HCT116 (cell line): ENCODE measurements around the gene PNMT. TPM values are rescaled to one million over a fixed set of nuclear protein-coding genes. Genes with fewer than 3 reads are reported as not detected.
A peak's percentile ranks its signal among the peaks of the same experiment; 100 is the strongest.

Experiments used
- ATAC-seq: fragments of 200-7000 bp; cut with Tn5 transposase; 2 replicates; pipeline ENCODE4 v1.9.1; 2020; ENCODE audit warnings: mild to moderate bottlenecking, moderate library complexity
- BruUV-seq: library from RNA; stranded (reverse); fragments of 400-500 nt; replicated peaks from 2 replicates; lab custom pipeline; 2021; lab: Mats Ljungman, UMichigan
- CTCF ChIA-PET: fragments of 300-600 bp; sonication (Branson Sonifier 250); formaldehyde crosslinking; loops from one replicate; lab custom pipeline; 2021; ENCODE audit warnings: antibody characterized with exemption; lab: Charles Lee
- POLR2A ChIA-PET: fragments of 300-600, 350-600 bp; sonication (Branson Sonifier 250); formaldehyde crosslinking; loops from one replicate; lab custom pipeline; 2021; ENCODE audit warnings: antibody characterized with exemption; lab: Charles Lee
- RAD21 ChIA-PET, 2 experiments: fragments of 300-600 bp; sonication (Branson Sonifier 250); formaldehyde crosslinking; loops; one replicate each; lab custom pipeline; 2023; ENCODE audit warnings: low total read pairs in 2 of 2; ENCODE audit not compliant: uncharacterized antibody in 2 of 2, unreplicated experiment in 2 of 2, low non-redundant PET in 1 of 2; lab: Charles Lee
- DNase-seq: peaks from one replicate; pipeline ENCODE4 v3.0.0-alpha.2; 2010; ENCODE audit warnings: low read depth, low spot score
- H2AFZ ChIP-seq: fragments of 200-600 bp; shearing (Covaris generic), sonication (generic); 2 replicates; pipeline ENCODE4 v1.6.1; 2017; ENCODE audit warnings: low read depth, mixed run types, mixed read lengths, antibody characterized with exemption, low read length; ENCODE audit not compliant: poor library complexity, severe bottlenecking
- H3K27ac ChIP-seq: 2 replicates; pipeline ENCODE4 v1.5.1; 2012; ENCODE audit warnings: low read depth, low read length
- H3K27me3 ChIP-seq: fragments of 200-600 bp; sonication (generic); 2 replicates; pipeline ENCODE4 v1.6.1; 2016; ENCODE audit warnings: mixed run types, low read length, mixed read lengths; ENCODE audit not compliant: insufficient read depth
- H3K36me3 ChIP-seq, 2 experiments: fragments of 200-500 bp in 1 of 2; fragments of 200-600 bp in 1 of 2; sonication (Bioruptor generic) in 1 of 2; sonication (generic) in 1 of 2; 2 replicates each; pipeline versions ENCODE4 v1.5.1 to v1.6.1; 2014 to 2016; ENCODE audit warnings: low read length in 2 of 2, inconsistent platforms in 1 of 2, mixed read lengths in 1 of 2, mixed run types in 1 of 2; ENCODE audit not compliant: insufficient read depth in 2 of 2, control insufficient read depth in 1 of 2
- H3K4me1 ChIP-seq, 2 experiments: fragments of 200-600 bp in 1 of 2; sonication (generic) in 1 of 2; 2 replicates each; pipeline versions ENCODE4 v1.5.1 to v1.6.1; 2012 to 2017; ENCODE audit warnings: low read length in 2 of 2, inconsistent platforms in 1 of 2, mild to moderate bottlenecking in 1 of 2, mixed read lengths in 1 of 2, mixed run types in 1 of 2, moderate library complexity in 1 of 2; ENCODE audit not compliant: insufficient read depth in 2 of 2, control insufficient read depth in 1 of 2
- H3K4me2 ChIP-seq: fragments of 200-600 bp; sonication (generic); 2 replicates; pipeline ENCODE4 v1.6.1; 2017; ENCODE audit warnings: mixed run types, low read length, mixed read lengths
- H3K4me3 ChIP-seq, 2 experiments: fragments of 200-600 bp in 1 of 2; sonication (generic) in 1 of 2; replicated peaks in 1 of 2; 2 replicates each; pipeline ENCODE4 v1.5.1; 2011 to 2016; ENCODE audit warnings: low read length in 2 of 2, control low read depth in 1 of 2, low read depth in 1 of 2, mild to moderate bottlenecking in 1 of 2, mixed read lengths in 1 of 2, mixed run types in 1 of 2
- H3K79me2 ChIP-seq: fragments of 200-600 bp; sonication (generic); 2 replicates; pipeline ENCODE4 v1.6.1; 2017; ENCODE audit warnings: mild to moderate bottlenecking, mixed run types, low read length, moderate library complexity, mixed read lengths; ENCODE audit not compliant: insufficient read depth
- H3K9ac ChIP-seq: fragments of 200-600 bp; sonication (generic); 2 replicates; pipeline ENCODE4 v1.6.1; 2016; ENCODE audit warnings: low read length, mixed read lengths
- H3K9me2 ChIP-seq: fragments of 200-600 bp; sonication (generic), shearing (Covaris generic); 2 replicates; pipeline ENCODE4 v1.6.1; 2017; ENCODE audit warnings: mixed run types, mild to moderate bottlenecking, moderate library complexity; ENCODE audit not compliant: insufficient read depth
- H3K9me3 ChIP-seq, 2 experiments: fragments of 200-500 bp in 1 of 2; fragments of 200-600 bp in 1 of 2; sonication (Bioruptor generic) in 1 of 2; sonication (generic) in 1 of 2; 2 replicates each; pipeline ENCODE4 v1.6.1; 2014 to 2017; ENCODE audit warnings: low read length in 2 of 2, mixed read lengths in 2 of 2, inconsistent platforms in 1 of 2, low read depth in 1 of 2, mild to moderate bottlenecking in 1 of 2, mixed run types in 1 of 2, moderate library complexity in 1 of 2; ENCODE audit not compliant: control insufficient read depth in 1 of 2, insufficient read depth in 1 of 2
- H4K20me1 ChIP-seq: fragments of 200-600 bp; sonication (generic), shearing (Covaris generic); 2 replicates; pipeline ENCODE4 v1.6.1; 2017; ENCODE audit warnings: mixed run types, mild to moderate bottlenecking, moderate library complexity; ENCODE audit not compliant: insufficient read depth
- CTCF ChIP-seq, 3 experiments: fragments of 200-600 bp in 1 of 3; sonication (generic) in 1 of 3; IDR thresholded peaks in 2 of 3; conservative IDR thresholded peaks in 1 of 3; 2 replicates each; pipeline ENCODE4 v1.5.1; 2012 to 2017; ENCODE audit warnings: low read depth in 2 of 3, low read length in 2 of 3, antibody characterized with exemption in 1 of 3, borderline replicate concordance in 1 of 3, control low read depth in 1 of 3, mild to moderate bottlenecking in 1 of 3, mixed read lengths in 1 of 3, mixed run types in 1 of 3, moderate library complexity in 1 of 3; ENCODE audit not compliant: insufficient read depth in 1 of 3
- ZNF274 ChIP-seq: fragments of 200-500 bp; sonication (Bioruptor generic); IDR thresholded peaks from 2 replicates; pipeline ENCODE4 v1.6.1; 2014; ENCODE audit warnings: mild to moderate bottlenecking, low read depth, low read length, inconsistent platforms
- intact Hi-C: fragments of 100-400 bp; cut with micrococcal nuclease; formaldehyde crosslinking; loops from 2 replicates; pipeline ENCODE4 v1.10.0; 2022
- total RNA-seq: library from RNA; stranded (reverse); gene quantifications from one replicate; pipeline ENCODE4 v1.2.1, GENCODE V29; 2021; ENCODE audit not compliant: unreplicated experiment

Gene PNMT
- total RNA-seq, 1 experiment from 2014 or later: not detected

- Histone ChIP-seq H3K9ac (peak overlapping the region; percentile 53), H4K20me1 (no peaks in the 10 kb centered on the region)
- no TSS peak for BruUV-seq
These were observed 36.7 kb downstream of the PNMT start for GRCh38 chr17:39704821-39705551.

More at GRCh38 chr17:39704821-39705551, 36.7 kb downstream of the PNMT start:
- no peaks in the 10 kb centered on the region for H3K9me3 ChIP-seq
- H3K79me2 ChIP-seq: peaks cover 64% of the 10 kb centered on the region
- ChIA-PET POLR2A (interaction anchor here (1.4 kb wide), 1 partner anchor 74 kb away, joined by 4 read pairs; no protein-coding TSS in a partner anchor), CTCF (interaction anchor here (1.1 to 1.8 kb wide), 5 partner anchors 14 to 83 kb away, joined by 3 to 14 read pairs (median 5); partner anchors contain the start of gene MIEN1), RAD21 (no interaction called here)
- peak overlapping the region; percentile 82 for H3K4me2 ChIP-seq
- H3K36me3 ChIP-seq: peaks cover under 1 to 15% of the 10 kb centered on the region in 2 experiments; a peak in 2 of 4 replicates
- H3K4me3 ChIP-seq: peak overlapping the region in 1 of 2 experiments; percentile 42; a peak in 2 of 4 replicates
- no peak for DNase-seq
- intact Hi-C loops: no loop called here
- H3K9me2 ChIP-seq: no peaks in the 10 kb centered on the region
- H2AFZ ChIP-seq: no peak overlapping the region
- ATAC-seq: no peak
- peaks cover 37 to 55% of the 10 kb centered on the region in 2 experiments for H3K4me1 ChIP-seq
- H3K27ac ChIP-seq: peak overlapping the region; percentile 61
- TF ChIP-seq ZNF274 (no peak), CTCF (IDR thresholded peaks at IDR 0.05 in 2 of 3, conservative IDR thresholded peaks at IDR 0.05 in 1 of 3; ENCODE audit: borderline replicate concordance in 1 of 3, insufficient read depth in 1 of 3, low read depth in 2 of 3, low read length in 2 of 3) (peak in 2 of 3 experiments; percentile 35 to 47; a peak in 4 of 6 replicates)
- H3K27me3 ChIP-seq: no peaks in the 10 kb centered on the region
